MCF 10A (cell line): ENCODE measurements around the gene FBXO38. TPM values are rescaled to one million over a fixed set of nuclear protein-coding genes. Genes with fewer than 3 reads are reported as not detected.

Source experiments
- BruUV-seq: library from RNA; stranded (reverse); fragments of 400-500 nt; replicated peaks from 2 replicates; lab custom pipeline; 2021; lab: Mats Ljungman, UMichigan
- CTCF ChIA-PET: fragments of 300-600 bp; sonication (Branson Sonifier 250); formaldehyde crosslinking; extraction: SDS; loops from one replicate; lab custom pipeline; 2021; ENCODE audit warnings: antibody characterized with exemption, inconsistent platforms; lab: Yijun Ruan, JAX
- POLR2A ChIA-PET: fragments of 300-600, 350-650 bp; sonication (Branson Sonifier 250); formaldehyde crosslinking; extraction: SDS; loops from one replicate; lab custom pipeline; 2020; ENCODE audit warnings: antibody characterized with exemption, inconsistent platforms; lab: Yijun Ruan, JAX
- DNase-seq: peaks from one replicate; pipeline ENCODE4 v3.0.0-alpha.2; 2018; ENCODE audit not compliant: unreplicated experiment
- H3K27ac Mint-ChIP-seq: one replicate; pipeline ENCODE4 v1.8.0; 2022; ENCODE audit warnings: mild to moderate bottlenecking, low read depth, mixed read lengths; ENCODE audit not compliant: unreplicated experiment
- H3K27me3 Mint-ChIP-seq: one replicate; pipeline ENCODE4 v1.8.0; 2022; ENCODE audit warnings: mixed read lengths; ENCODE audit not compliant: insufficient read depth, unreplicated experiment
- H3K36me3 Mint-ChIP-seq: one replicate; pipeline ENCODE4 v1.8.0; 2022; ENCODE audit warnings: mild to moderate bottlenecking, moderate library complexity, mixed read lengths; ENCODE audit not compliant: insufficient read depth, unreplicated experiment
- H3K4me1 Mint-ChIP-seq: one replicate; pipeline ENCODE4 v1.8.0; 2022; ENCODE audit warnings: mixed read lengths; ENCODE audit not compliant: insufficient read depth, unreplicated experiment
- H3K4me3 Mint-ChIP-seq: one replicate; pipeline ENCODE4 v1.8.0; 2022; ENCODE audit warnings: mild to moderate bottlenecking, moderate library complexity, mixed read lengths; ENCODE audit not compliant: unreplicated experiment
- H3K9me3 Mint-ChIP-seq: one replicate; pipeline ENCODE4 v1.8.0; 2022; ENCODE audit warnings: mixed read lengths; ENCODE audit not compliant: unreplicated experiment
- CTCF ChIP-seq: fragments of 200-600 bp; IDR thresholded peaks from one replicate; pipeline ENCODE4 v1.8.0; 2022; ENCODE audit warnings: antibody characterized with exemption, mild to moderate bottlenecking; ENCODE audit not compliant: unreplicated experiment
- intact Hi-C: fragments of 100-400 bp; cut with micrococcal nuclease; formaldehyde crosslinking; loops from 2 replicates; pipeline ENCODE4 v1.14.1; 2022
- total RNA-seq: library from RNA; stranded (reverse); gene quantifications from 2 replicates; pipeline ENCODE4 v1.2.3, GENCODE V29; 2022

Gene FBXO38
- total RNA-seq, 1 experiment from 2014 or later = 54.4 TPM

DNA sequence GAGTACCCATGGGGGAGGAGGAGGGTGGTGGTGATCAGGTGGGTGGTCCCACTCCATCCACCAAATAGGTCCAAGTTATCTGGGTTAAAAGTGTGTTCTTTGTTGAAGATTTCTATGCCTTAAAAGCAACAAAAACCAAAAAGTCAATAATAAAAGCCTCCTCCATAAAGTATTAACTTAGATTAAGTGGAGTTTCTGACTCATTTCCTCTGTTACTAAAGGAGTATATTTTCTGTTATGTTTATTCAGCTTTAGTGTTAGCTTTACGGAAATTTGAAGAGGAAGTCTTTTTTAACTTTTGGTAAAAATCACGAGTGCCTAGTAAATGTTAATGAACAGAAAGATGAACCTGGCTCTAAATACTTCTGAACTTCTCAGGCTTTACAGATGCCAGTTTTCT, 17.8 kb downstream of the FBXO38 start:
- Mint-ChIP-seq H3K4me1 (peaks cover 22% of the 10 kb centered on the region), H3K4me3 (no peak overlapping the region), H3K27ac (no peak overlapping the region), H3K9me3 (no peaks in the 10 kb centered on the region), H3K36me3 (peaks cover 92% of the 10 kb centered on the region), H3K27me3 (no peaks in the 10 kb centered on the region)
- intact Hi-C loops = no loop called here
- ChIA-PET POLR2A (interaction anchor here (0.6 to 1.6 kb wide), 5 partner anchors 9 to 21 kb away, joined by 3 to 4 read pairs (median 3); partner anchors contain the start of gene FBXO38), CTCF (interaction anchor here (0.8 to 2.2 kb wide), 8 partner anchors 10 to 515 kb away, joined by 3 to 11 read pairs (median 4); no protein-coding TSS in a partner anchor)
- no peak for TF ChIP-seq CTCF
- BruUV-seq = no TSS peak
- DNase-seq = no peak

- Mint-ChIP-seq H3K4me3 (no peak overlapping the region), H3K27ac (no peak overlapping the region), H3K36me3 (peaks cover 100% of the 10 kb centered on the region), H3K4me1 (peaks cover 13% of the 10 kb centered on the region), H3K27me3 (no peaks in the 10 kb centered on the region), H3K9me3 (no peaks in the 10 kb centered on the region)
- intact Hi-C loops = no loop called here
- CTCF ChIA-PET = interaction anchor here (0.7 to 1.4 kb wide), 3 partner anchors 30 to 330 kb away, joined by 3 to 4 read pairs (median 4); no protein-coding TSS in a partner anchor
- DNase-seq = no peak
- POLR2A ChIA-PET = interaction anchor here (0.7 kb wide), 1 partner anchor 168 kb away, joined by 3 read pairs; no protein-coding TSS in a partner anchor
- no peak for TF ChIP-seq CTCF
- no TSS peak for BruUV-seq
Measured at GRCh38 chr5:148403344-148403743, 19.6 kb downstream of the FBXO38 start.

DNA sequence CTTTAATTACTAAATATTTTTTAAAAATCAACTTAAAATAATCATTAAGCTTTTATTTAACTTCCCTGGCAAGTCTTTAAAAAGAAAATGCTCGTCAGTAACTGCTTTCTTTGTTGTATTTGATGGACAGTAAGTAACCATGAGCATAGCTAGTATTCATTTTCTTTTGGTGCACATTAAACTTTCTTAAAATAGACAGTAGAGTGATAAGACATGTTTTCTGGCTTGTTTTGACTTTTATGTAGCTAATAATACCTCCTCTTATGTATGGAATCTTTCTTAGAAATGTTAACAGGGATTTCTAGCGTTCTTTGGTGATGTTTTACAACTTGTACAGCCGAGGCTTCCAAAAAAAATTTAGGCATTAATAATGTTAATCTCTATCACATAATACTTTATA, 22.6 kb downstream of the FBXO38 start:
- no peak for DNase-seq
- peaks cover 100% of the 10 kb centered on the region for H3K36me3 Mint-ChIP-seq
- CTCF ChIA-PET = interaction anchor here (0.6 to 1.4 kb wide), 4 partner anchors 24 to 1941 kb away, joined by 3 to 5 read pairs (median 3); no protein-coding TSS in a partner anchor
- peaks cover 9% of the 10 kb centered on the region for H3K4me1 Mint-ChIP-seq
- POLR2A ChIA-PET = interaction anchor here (2.0 kb wide), 1 partner anchor 16 kb away, joined by 5 read pairs; no protein-coding TSS in a partner anchor
- H3K4me3 Mint-ChIP-seq = no peak overlapping the region
- TF ChIP-seq CTCF = no peak
- intact Hi-C loops = no loop called here
- H3K27ac Mint-ChIP-seq = no peak overlapping the region
- H3K27me3 Mint-ChIP-seq = no peaks in the 10 kb centered on the region
- BruUV-seq = no TSS peak
- H3K9me3 Mint-ChIP-seq = no peaks in the 10 kb centered on the region

DNA sequence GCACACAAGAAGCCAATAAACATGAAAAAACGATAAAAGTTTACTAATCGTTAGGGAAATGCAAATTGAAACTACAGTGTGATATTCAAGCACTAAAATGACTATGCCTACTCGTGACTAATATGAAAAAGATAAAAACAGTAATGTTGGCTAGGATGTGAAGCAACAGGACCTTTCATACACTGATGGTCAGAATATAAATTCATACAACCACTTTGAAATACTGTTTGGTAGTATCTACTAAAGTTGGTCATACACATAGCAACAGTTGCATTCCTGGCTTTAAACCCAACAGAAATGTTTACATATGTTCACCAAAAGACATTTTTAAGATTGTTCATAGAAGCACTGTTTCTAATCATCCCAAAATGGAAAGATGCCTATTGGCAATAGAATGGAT, 24.3 kb downstream of the FBXO38 start:
- Mint-ChIP-seq H3K4me3 (no peak overlapping the region), H3K27ac (no peak overlapping the region), H3K4me1 (peaks cover 9% of the 10 kb centered on the region), H3K9me3 (no peaks in the 10 kb centered on the region), H3K36me3 (peaks cover 100% of the 10 kb centered on the region), H3K27me3 (no peaks in the 10 kb centered on the region)
- no TSS peak for BruUV-seq
- no peak for TF ChIP-seq CTCF
- intact Hi-C loops = no loop called here
- CTCF ChIA-PET = interaction anchor here (0.6 to 2.0 kb wide), 3 partner anchors 323 to 640 kb away, joined by 3 to 15 read pairs (median 3); no protein-coding TSS in a partner anchor
- DNase-seq = no peak
- POLR2A ChIA-PET = no interaction called here
